RCC 7860 (cell line): ENCODE data around the gene ICAM3.

Source experiments
- DNase-seq: peaks from one replicate; pipeline ENCODE4 v3.0.0-alpha.2; 2015; ENCODE audit warnings: low spot score
- FAIRE-seq: peaks from 2 replicates; lab custom pipeline; 2012; peaks lifted over from hg19 to GRCh38; lab: Jason Lieb, UNC

ICAM3 gene

DNA sequence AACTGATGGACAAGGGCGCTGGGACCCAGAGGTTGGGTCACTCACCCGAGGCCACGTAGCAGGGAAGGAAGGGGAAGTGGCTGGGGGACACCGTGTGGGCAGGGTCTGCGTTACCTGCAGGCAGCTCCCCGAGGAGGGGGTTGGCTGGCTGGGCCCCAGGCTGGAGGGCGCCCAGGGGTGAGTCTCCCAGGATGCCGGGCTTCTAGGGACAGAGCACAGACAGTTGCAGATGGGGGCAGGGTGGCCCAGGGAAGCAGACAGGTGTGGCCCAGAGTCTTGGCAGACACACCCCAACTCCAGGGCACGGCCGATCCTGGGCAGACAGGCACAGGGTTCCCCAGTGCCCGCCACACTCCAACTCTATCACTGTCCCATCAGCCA, 18.0 kb downstream of the ICAM3 start:
- FAIRE-seq = no peak
- no peak for DNase-seq

DNA sequence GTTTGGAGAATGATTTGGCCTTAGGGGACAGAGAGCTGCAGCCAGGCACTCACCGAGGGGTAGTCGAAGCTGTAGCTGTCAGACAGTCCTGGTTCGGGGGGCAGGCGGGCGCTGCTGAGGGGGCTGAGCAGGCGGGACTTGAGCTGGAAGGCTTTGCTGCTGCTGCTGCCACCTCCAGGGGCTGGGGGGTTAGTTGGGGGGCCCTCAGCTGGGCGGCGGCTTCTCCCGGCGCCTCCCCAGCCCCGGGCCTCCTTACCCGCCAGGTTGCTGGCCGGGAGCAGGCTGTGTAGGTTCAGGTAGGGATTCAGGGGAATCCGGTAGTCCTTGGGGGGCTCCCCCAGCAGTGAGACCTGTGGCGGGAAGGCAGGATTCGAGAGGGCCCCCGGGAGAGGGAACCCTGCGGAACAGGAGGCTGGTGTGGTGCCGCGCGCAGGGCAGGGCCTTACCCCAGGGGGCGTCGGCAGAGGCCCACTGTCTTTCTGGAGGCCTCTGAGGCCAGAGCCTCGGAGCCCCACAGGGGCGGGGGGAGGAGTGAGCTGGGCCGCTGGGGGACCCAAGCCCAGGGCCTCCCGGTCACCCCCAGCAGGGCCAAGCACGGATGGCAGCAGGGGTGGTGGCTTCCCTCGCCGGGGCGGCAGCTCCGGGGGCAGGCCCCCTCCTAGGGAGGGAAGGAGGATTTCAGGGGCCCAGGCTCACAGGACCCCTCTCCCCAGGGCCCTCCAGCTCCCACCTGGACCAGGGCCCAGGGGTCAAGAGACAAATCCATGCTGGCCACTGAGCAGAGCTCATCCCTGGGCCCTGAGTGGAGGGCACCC, 18.6 kb downstream of the ICAM3 start:
- FAIRE-seq (no peak), DNase-seq (no peak)

DNA sequence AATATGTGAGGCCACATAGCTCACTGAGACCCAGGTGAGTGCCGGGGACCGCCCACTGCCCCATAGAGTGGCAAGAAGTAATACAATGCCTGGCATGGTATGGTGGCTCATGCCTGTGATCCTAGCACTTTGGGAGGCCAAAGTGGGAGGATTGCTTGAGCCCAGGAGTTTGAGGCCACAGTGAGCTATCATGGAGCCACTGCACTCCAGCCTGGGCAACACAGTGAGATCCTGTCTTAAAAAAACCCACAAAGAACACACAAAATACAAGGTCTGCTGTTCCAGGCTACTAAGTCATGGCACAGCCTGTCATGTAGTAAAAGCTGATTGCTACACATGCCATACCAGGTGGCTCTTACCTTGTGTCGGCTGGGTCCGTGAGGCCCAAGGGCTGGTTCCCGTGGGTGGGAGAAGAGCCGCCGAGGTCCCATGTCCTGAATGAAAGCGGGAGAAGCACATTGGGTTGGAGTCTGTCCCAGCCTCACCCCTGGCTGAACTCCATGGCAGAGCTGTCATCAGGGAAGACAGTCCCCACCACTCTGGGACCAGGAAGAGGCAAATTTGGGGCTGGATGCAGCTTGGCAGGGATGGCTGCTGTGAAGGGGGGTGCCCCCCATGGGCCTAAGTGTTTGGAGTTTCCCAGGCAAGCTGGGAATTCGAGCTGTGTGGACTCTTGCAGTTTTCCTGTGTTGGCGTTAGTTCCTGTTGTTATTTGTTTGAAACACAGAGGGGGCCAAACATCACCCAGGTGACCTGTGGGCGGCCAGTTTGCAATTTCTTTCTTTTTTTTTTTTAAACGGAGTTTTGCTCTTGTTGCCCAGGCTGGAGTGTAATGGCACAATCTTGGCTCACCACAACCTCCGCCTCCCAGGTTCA, 20.4 kb downstream of the ICAM3 start:
- FAIRE-seq (no peak), DNase-seq (no peak)

DNA sequence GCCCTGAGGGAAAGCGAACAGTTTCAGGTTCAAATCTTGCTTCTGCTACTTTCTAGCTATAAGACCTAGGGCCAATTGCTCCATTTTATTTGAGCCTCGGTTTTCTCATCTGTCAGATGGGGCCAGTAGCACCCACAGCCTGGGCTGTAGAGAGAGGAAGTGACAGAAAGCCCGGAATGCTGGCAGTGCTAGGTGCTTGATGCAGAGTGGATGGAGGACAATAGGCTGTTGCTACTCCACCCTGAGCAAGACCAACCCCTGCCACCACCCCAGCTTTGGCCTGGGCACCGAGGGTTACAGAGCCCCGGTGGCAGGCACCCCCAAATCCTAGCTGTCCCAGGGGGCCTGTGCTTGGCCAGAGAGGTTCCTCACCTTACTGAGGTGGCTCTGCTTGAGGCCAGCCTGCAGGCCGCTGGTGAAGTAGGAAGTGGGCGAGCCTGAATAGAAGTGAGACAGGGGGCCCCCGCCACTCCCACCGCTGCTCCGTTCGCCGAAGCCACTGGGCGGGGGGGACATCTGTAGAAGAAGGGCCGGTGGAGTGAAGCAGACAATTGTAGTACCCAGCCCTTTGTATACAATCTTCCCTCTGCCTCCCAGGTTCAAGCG, 21.5 kb downstream of the ICAM3 start:
- FAIRE-seq (no peak), DNase-seq (no peak)

DNA sequence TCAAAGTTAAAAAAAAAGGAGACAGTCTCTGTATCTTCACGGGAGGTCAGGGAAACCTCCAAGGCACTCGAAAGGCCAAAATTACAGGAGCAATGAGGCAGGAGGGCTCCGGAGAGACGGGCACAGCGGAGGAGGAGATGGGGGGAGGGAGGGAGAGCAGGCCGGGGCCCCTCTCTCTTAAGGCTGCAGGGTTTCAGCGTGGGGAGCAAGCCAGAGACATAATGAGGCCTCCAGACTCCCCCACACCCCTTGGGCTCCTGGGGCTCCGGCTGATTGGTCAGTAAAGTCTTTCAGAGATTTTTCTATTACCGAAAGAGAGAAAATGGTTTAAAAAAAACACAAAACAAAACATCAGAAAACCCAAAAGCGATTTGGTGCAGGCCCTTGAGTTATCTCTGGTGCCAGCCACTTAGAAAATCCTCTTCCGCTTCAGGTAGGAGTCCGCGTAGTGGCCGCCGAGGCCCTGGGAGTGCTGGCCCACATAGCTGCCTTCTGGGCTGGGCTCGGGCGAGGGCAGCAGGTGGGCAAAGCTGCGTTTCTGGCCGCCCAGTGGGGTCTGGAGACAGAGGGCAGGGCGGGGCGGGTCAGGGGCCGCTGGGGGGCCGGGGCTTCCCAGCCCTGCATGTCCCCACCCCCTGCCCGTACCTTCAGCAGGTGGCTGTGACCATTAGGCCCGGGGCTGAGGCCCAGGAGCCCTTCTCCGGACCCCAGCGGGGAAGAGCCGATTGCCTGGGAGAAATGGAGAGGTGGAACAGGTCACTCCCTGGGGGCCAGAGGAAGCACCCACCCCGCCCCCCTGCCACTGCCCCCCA, 22.2 kb downstream of the ICAM3 start:
- no peak for FAIRE-seq
- no peak for DNase-seq

DNA sequence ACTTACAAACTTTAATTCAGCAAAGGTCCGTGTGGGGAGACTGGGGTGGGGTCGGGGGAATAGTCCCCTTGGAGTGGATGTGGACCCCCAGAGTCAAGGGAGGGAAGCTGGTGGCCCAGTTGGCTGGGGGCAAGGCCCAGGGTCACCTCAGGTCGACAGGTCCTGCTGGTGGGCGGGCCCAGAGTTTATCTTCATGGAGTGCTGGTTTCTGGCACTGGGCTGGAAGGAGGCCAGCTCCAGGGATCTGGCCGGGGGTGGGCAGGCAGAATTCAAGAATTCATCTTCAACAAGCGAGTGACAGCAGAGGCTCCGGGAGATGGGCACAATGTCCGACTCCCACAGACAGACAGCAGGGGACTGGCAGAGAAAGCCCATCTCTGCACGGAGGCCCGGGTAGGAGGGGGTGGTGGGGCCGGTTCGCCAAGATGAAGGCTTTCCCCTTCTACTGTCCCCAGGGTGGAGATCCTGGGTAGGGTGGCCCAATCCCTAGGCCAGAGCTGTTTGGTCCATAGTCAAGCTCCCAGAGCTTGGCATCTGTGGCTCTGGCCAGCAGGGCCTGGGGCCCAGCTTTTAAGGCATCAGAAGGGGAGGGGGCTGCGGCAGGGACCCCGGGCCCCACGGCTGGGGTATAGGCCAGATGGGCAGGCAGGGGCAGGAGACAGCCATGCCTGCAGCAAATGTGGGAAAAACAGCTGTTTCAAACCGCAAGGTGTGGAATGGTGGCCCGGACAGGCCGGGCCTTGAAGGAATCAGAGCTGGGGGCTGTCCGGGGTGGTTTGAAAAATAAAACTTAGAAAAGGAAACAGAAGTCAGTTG, 23.0 kb downstream of the ICAM3 start:
- no peak for DNase-seq
- FAIRE-seq = no peak

DNA sequence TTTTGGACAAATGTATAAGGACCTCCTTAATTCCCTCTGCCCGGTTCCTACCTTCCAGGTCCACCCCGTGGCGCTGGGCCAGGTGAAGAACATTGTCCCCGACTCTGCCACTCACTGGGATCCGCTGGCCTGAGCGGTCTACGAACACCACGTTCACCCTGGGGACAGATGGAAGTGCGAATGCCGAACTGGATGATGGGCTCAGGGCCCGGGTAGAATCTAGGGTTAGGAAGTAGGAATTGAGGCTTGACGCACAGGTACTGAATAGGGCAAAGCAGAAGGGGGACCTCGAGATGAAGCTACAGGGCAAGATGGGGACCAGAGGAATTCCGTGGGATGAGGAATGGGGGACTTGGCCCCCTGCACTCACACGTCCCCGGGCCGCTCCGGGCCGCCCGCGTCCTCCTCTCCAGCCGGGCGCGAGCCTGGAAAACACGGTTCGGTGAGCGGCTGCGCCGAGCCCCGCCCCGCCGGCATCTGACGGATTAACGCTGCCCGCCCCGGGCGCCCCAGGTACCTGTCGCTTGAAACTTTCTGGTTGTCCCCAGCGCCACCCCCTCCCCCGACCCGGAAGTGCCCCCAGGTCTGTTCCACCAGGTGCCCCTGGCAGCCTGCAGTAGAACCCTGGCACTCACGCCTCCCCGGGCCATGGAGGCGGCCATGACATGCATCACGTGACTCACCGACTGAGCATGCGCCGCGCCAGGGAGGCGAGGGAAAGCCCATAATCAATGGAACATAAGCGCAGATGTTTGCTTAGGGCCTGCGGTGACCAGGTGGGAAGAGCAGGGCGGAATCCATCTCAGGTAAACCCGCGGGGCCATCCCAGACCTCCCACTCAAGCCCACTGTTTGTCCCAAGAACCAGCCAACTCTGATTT, 23.8 kb downstream of the ICAM3 start, which contains the start of gene FDX2:
TSS of gene FDX2 (minus strand) at position 681 of the 880 bp plus-strand sequence. CDS start at position 662, 19 bp downstream.
- DNase-seq (peak; percentile 66), FAIRE-seq (no peak)

DNA sequence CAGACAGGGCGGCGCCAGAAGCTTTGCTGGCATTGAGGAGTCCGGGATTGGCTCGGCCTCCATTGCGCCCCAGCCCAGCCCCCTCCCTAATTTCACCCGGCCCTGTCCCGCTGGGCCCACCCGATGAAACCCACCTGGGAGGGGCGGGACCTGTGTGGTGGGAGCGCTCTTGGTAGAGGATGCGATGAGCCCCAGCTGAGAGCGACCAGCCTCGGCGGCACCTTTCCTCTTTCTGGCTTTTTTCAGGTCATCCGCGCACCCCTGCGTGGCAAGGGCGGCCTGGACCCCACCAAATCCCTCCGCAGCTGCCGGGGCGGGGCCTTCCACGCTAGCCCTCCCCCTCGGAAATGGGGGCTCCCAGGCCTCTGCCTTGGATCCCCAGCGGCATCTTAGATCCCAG, 30.0 kb downstream of the ICAM3 start, which contains the start of gene ZGLP1:
TSS of gene ZGLP1 (minus strand) at position 393 of the 400 bp plus-strand sequence.
- DNase-seq (no peak), FAIRE-seq (no peak)

DNA sequence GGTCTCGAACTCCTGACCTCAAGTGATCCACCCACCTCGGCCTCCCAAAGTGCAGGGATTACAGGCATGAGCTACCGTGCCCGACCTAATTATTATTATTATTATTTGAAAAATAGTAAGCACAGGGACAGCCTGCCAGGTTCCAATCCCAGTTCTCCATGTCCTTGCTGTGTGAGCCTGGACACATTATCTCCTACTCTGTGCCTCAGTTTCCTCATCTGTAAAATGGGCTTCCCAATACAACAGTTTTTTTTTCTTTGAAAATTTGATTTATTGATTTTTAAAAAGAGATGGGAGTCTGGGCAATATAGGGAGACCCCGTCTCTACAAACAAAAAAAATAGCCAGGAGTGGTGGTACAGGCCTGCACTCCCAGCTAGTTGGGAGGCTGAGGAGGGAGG, 33.1 kb downstream of the ICAM3 start:
- FAIRE-seq (no peak), DNase-seq (no peak)

DNA sequence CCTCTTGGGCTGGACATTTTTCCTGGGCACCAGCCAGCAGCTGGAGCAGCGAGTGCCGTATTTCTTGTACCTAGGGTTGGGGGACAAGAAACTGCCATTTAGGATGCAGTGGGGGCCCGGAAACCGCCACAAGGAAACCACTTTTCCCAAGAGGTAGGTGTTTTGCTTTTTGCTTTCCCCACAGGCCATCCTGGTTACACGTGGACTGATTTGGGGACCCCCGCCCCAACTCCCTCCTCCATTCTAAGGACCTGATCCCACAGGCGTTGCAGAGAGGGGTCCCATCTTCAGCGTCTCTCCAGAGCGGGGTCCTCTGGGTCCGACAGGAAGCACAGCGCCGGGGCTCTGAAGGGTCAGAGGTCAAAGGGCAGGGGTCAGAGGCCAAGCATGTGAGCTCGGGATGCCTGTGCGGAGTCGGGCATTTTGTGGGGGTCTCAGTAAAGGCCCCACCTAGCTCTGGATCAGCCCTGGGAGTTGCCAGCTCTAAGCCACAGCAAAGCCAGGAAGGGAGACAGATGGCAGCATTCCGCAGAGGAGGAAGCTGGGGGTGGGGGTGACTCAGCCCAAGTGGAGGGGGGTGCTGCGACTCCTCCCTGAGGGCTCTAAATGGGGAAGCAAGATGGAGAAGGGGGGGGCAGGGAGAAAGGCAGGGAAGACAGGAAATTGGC, 34.2 kb downstream of the ICAM3 start:
- DNase-seq (no peak), FAIRE-seq (no peak)

DNA sequence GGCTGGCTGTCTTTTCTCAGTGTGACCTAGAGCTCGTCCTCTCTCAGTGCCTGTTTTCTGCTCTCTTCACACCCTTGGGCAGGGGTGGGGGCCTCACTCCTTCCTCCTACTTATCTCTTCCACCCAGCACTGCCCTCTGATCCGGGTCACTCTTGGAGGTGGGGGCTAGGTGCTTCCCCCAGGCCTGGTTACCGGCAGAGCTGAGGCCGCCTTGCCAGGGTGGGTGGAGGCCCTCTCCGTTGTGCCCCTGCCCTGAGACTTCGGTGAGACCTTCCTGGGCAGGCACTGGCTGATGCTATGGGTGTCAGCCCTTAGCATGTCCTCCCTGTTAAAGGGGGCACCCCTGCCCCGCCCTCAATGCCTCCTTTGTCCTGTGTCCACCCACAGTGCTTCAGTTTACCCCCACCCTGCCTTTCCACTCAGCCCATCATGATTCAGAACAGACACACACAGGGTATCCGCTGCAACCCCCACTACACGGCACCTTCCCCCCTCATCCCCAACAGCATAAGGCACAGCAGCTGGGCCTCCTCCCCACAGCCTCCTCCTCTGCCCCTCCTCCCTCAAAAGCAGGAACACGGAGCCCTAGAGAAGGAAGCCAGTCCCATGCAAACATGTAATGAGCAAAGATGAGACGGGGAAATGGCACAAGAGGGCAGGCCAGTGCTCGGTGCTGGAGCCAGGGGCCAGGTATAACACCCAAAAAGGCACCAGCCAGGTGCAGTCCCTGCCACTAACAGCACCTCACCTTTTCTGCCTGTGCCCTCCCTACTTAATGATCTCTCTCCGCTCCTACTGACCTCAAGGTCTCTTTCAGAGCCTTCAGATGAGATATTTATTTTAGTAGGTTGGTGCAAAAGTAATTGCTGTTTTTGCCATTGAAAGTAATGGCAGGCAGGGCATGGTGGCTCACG, 39.6 kb downstream of the ICAM3 start:
- FAIRE-seq = no peak
- DNase-seq = no peak

DNA sequence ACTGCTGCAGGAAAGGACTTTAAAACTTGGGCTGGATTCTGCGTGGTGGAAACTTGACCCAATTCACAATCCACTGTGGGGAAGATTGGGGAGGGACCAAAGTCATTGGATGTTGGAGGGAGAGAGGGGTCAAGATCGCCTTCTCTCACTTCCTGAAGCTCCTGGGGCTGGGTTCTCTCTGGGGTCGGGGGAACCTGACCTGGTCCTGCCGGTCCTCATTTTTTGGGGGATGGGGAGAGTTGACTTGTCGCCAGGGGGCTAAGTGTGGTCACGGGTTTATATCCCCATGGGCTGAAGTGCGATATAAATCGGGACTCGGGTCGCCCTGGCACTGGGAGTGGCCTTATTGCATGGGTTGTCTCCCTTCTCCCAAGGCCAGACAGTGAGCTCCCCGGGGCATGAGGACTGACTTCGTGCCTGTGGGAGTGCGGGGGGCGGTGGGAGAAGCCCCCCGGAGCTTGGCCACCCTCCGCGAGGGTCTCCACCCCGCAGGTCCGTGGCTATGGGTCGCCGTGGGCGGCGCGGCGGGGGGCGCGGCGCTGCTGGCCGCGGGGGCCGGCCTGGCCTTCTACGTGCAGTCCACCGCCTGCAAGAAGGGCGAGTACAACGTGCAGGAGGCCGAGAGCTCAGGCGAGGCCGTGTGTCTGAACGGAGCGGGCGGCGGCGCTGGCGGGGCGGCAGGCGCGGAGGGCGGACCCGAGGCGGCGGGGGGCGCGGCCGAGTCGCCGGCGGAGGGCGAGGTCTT, 43.4 kb downstream of the ICAM3 start:
- no peak for FAIRE-seq
- no peak for DNase-seq

DNA sequence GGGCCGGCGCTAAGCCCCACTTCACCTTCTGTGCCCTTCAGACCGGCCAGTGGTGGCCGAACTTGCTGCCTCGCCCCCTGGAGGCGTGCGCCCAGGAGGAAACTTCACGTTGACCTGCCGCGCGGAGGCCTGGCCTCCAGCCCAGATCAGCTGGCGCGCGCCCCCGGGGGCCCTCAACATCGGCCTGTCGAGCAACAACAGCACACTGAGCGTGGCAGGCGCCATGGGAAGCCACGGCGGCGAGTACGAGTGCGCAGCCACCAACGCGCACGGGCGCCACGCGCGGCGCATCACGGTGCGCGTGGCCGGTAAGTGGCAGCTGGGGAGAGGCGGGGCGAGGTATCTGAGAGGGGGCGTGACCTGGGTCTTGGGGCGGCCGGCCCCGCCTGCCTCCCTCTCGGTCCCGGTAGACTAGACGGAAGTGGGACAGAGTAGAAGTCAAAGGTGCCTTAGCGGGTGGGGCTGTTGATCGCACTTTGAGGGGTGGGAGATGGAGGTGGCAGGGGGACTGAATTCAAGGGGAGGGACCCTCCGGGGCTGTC, 44.0 kb downstream of the ICAM3 start:
- no peak for DNase-seq
- FAIRE-seq = no peak

DNA sequence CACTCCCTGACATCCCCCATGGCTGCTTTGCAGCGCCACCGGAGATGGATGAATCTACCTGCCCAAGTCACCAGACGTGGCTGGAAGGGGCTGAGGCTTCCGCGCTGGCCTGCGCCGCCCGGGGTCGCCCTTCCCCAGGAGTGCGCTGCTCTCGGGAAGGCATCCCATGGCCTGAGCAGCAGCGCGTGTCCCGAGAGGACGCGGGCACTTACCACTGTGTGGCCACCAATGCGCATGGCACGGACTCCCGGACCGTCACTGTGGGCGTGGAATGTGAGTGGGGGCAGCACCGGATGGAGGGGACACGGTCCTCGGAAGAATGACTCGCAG, 45.1 kb downstream of the ICAM3 start:
- FAIRE-seq (no peak), DNase-seq (no peak)

DNA sequence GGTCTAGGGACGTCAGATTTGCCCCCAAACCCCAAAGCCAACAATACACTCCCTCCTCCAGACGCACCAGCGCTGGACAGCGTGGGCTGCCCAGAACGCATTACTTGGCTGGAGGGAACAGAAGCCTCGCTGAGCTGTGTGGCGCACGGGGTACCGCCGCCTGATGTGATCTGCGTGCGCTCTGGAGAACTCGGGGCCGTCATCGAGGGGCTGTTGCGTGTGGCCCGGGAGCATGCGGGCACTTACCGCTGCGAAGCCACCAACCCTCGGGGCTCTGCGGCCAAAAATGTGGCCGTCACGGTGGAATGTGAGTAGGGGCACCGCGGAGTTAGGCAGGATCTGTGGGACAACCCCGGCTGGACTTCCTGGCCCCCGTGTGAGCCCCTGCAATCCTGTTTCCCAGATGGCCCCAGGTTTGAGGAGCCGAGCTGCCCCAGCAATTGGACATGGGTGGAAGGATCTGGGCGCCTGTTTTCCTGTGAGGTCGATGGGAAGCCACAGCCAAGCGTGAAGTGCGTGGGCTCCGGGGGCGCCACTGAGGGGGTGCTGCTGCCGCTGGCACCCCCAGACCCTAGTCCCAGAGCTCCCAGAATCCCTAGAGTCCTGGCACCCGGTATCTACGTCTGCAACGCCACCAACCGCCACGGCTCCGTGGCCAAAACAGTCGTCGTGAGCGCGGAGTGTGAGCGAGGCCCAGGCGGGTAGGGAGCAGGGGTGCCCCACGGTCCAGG, 45.6 kb downstream of the ICAM3 start:
- FAIRE-seq = no peak
- DNase-seq = no peak
